HG02943 (cell line): ENCODE measurements around the gene ELAVL3.
"Not testable (repeated sequence)": the region's sequence is repeated elsewhere in the genome, so short reads cannot be mapped to it uniquely, and the experiment has no call there.

ENCODE experiments used
- ATAC-seq: cut with Tn5 transposase; IDR thresholded peaks from one replicate; pipeline ENCODE4 v1.9.1; 2021; ENCODE audit warnings: mild to moderate bottlenecking, low read depth, moderate library complexity; ENCODE audit not compliant: unreplicated experiment

Gene ELAVL3

DNA sequence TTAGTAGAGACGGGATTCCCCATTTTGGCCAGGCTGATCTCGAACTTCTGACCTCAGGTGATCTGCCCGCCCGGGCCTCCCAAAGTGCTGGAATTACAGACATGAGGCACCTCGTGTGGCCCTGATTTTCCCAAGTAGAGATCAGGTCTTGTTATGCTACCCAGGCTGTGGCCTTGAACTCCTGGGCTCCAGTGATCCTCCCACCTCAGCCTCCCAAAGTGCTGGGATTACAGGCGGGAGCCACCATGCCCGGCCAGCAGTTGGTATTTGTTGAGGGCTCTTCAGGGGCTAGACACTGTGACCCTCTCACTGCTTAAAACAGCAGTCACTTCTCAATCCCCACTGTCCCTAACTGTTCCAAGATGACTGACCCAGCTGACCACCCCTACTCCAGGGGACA, 8.5 kb upstream of the ELAVL3 start:
- no peak for ATAC-seq

DNA sequence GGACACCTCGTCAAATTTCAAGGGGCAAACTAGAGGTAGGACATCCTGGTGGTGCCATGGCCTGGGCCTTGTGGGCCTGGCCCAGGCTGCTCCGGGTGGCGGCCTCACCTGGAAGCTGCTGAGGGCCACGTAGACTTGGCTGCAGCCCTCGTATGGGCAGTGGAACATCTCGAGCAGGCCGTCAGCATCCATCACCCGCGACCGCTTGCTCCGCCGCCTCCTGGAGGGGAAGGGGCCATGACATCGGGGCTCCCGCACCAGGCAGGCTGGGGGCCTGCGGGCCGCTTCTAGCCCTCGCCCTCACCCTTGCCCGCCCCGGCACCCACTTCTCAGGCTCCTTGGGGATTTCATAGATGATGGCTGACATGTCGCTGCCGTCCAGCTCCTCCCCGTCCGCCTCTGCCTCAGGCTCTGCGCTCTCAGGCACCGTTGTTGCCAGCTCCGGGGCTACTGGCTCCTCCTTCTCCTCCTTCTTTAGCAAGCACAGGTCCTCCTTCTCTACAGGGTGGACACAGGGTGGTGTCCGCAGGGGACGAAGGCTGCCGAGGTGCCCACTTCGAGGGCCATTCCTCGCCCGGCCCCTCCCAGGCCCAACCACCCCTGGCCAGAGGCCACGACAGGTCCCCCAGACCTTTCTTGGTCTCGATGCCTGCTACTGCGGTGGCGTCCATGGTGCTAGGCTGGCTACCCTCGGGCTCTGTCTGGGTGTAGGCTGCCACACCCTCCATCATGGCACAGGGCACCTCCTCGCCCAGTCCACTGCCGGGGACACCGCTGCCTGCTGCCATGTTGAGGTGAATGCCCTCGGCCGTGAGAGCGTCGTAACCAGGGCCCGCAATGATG, 6.0 kb upstream of the ELAVL3 start:
- ATAC-seq: no peak

DNA sequence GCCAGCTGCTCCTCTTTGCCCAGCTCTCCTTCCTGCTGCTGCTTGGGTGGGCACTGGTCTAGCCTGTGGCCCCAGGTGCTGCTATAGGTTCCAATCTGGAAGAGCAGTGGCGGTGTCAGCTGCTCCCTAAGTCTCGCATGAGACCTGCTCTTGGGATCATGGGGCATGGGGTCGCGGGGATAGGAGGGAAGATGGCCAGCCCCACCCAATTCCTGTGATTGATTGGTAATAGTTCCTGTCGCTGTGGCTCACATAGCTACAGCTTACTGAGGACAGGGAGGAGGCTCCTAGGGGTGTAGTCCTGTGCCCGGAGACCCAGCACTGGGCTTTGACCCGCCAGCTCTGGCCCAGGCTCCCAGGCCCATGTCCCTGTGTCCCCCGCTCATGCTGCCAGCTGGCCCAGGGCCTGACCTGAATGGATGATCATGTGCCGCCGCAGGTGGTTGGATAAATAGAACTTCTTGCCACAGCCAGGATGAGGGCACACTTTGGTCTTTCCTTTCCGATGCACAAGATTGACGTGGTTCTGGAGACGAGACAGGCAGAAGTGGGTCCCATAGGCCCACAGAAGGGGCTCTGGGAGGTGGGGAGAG, 4.5 kb upstream of the ELAVL3 start:
- ATAC-seq: no peak

DNA sequence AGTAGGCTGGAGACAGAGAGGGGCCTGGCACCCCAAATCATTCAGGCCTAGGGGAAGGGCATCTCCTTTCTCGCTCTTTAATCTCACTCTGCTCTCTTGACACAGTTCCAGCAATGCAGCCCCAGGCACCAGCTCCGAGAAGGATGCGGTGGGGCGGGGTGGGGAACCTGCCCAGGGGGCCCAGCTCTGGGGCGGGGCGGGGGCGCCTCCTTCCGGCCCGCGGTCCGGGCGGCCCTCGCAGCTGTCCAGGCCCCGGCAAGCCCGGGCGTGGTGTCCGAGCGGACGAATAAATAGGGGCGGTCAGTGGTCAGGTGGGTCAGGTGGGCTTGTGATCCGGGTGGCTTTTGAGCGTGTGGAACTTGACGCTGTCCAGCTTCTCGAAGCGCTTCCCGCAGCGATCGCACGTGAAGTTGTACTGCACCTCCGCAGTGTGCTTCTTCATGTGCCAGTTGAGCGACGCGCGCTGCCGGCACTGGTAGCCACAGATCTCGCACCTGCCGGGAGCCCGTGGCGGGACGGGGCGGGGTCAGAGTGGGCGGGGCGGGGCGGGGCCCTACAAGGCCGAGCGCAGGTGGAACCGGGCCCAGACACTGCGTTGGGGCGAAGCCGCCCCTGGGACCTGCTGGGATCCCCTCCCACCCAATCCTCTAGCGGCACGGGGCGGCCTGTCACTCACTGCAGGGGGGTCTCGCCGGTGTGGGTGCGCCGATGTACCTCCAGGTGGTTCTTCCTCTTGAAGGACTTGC, 2.7 kb upstream of the ELAVL3 start:
- ATAC-seq: no peak

DNA sequence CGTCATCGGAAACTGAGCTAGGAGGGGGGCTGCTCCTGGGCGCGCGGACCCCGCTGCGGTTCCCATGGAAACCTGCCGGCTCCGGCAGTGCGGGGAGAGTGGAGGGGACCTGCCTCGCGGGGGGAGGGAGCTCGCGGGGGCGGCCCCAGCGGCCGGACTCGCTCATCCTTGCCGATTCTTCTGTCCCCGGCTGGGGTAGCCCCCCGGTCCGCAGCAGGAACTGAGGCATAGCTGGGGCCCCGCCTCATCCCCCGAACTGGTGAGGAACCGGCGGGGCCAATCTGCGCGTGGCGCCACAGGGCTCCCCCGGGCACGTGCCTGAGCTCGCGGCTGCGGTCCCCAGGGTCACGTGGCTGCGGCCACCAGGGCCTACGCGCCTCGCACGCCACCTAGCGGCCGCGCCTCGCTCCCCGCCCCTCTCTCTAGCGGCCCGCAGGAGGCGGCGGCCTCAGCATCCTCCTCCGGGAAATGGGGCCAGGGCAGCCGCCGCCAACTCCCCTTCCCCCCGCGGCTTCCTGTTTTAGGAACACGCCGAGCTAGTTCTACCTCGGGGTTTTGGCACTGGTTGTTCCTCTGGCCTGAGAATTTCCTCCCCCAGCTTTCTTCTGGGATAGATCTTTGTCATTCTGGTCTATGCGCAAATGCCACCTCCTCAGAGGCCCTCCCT, 1.7 kb upstream of the ELAVL3 start:
- peak; percentile 53 for ATAC-seq

DNA sequence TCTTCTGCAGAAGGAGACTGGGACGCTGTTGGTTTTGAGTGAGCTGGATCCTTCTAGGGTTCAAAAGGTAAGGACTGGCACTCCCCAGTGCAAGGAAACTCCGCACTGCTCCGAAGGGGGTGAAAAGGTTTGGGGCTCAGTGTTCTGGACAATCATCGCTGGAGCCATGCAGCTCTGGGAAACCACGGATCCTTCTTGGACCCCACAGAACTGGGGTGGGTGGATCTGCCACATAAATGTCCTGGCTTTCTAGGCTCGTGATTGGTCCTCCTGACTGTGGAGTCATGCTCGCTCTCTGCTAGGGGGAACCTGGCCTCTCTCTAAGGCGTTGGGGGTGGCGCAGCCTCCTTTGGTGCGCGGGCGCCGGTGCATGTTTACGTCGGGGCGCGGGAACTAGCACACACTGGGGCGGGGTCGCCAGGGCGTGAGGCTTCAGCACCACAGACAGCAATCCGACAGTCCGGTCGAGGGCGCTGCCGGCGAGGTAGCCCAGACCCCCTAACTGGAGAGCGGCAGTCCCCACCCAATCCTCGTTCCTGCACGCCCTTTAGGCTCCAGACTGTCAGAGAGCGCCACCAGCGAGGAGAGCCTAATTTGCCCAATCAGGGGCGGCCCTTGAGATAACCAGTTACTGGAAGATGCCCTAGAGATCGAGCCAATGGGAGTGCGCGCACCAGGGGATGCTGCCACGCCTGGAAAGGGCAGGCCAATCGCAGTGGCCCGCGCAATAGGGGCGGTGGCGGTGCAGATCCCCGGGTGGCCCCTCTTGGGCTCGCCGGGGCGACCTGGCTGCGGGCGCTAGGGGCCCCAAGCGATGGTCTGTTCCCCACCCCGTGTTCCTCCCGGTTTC, 913 bp upstream of the ELAVL3 start:
- peak; percentile 45 for ATAC-seq

DNA sequence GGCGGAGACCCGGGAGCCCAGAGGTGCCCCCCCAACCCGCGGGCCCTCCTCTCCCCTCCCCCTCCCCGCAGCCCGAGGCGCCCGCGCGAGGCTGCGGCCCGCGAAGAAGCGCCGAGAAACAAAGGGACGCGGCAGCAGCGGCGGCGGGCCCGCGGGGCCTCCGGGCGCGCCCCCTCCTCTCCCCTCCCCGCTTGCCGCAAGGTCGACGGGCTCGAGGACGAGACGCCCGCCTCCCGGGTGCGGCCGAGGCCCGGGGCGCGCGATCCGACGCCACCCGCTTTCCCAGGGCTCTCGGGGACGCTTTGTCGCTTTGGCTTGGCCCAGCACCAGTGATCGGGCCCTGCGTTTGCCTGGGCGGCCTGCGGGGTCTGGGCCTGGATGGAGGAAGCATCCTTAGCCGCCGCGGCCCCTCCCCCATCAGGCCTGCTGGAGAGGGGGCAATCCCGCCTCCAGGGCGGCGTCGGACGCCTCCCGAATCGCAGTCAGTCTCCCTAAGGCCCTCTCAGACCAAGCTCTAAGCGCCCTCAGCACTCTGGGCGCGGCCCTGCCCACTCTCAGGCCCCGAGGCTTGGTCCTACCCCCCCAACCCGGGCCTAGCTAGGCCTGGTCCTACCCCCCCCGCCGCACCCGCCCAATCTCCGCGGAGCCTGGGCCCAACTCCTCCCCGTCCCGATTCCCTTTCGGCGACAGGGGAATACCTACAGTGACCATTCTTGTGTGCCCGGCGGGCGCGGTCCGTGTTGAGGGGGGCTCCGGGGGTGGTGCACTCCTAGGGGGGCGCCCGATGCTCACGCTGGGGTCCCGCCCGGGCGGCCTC, 740 bp downstream of the ELAVL3 start:
- ATAC-seq: no peak

DNA sequence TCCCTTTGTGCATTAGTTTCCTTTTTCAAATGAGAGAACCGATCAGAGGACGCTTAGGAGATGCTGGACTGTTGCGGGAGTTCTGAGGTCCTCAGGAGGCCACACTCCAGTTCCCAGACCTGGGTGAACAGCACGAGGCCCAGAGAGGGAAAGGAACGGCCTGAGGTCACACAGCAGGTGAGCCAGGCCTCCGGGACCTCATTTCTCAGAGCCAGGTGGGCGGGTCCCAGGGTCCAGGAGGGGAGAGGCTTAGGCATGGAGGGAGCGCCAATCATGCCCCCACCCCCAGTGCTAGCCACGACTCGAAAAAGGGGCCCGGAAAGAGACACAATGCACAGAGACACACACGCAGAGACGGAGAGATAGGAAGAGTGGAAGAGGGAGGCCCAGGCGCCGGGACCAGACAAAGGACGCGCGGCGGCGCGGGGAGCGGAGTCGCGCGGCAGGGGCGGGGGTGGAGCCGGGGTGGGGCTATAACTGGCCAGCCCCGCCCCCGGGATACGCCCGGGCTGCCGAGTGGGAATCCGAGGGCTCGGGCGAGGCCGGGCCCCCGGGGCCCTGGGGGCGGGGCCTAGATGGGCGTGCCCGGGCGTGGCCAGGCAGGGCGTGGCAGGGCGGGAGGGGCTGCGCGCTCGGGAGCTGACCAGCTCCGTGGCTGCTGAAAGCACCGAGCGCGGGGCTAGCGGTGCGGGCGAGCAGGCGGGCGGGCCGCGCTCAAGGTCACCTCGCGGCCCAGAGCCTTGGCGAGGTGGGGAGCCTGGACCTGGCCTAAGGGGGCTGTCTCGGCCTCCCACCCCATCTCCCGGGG, 1.6 kb downstream of the ELAVL3 start:
- ATAC-seq: no peak

DNA sequence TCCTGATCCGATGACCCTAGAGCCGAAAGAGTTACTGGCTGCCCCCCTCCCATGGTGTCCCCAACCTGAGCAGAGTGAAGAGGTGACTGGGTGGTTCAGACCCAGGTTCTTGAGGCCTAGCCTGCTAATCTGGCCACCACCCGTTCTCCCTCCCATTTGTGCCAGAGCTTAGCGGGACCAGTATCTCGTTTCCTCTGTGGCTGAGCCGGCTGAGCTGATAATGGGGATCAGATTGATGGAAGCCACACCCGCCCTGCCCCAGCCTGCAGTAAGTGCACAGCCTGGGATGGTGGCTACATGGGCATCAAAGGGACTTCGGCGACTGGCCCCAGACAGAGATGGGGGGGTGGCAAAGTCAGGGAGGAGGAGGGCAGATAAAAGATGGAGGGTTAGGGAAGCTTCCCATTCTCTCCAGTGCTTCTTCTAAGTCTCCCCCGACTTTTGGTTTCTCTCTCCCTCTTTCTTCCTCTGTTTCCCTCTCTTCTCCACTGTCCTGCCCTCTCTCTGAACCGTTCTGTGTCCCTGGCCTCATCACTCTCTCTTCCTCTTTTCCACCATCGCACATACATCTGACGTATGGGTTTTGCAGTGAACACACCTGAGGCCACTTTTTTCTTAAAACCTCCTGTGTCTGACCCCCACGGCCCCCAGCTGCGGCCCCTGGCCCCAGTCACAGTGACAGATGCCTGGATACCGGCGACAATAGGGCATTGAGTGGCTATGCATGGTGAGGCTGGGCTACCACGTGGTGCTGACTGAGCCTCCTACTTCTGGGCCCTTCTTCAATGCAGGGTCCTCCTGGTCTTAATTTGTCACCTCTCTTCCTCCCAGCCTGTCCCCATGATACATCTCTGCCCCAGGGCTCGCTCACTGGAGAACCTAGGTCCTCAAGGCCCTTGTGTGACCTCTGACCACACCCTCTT, 2.4 kb downstream of the ELAVL3 start:
- ATAC-seq: no peak

DNA sequence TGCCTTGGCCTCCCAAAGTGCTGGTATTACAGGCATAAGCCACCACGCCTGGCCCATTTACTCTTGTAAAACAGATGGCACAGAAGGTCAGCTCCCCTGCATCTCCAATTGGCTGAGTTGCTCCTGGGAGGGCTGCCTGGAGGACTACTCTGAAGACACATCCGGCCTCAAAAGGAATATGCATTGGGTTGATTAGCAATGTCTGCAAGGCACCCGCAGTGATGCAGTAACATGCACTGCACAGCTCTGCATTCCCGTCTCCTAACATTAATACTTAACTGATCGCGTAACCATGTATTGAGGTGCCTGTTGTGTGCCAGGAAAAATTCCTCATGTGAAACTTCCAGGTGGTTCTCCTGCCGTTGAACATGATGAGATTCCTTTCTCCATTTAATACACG, 5.0 kb downstream of the ELAVL3 start:
- no peak for ATAC-seq

DNA sequence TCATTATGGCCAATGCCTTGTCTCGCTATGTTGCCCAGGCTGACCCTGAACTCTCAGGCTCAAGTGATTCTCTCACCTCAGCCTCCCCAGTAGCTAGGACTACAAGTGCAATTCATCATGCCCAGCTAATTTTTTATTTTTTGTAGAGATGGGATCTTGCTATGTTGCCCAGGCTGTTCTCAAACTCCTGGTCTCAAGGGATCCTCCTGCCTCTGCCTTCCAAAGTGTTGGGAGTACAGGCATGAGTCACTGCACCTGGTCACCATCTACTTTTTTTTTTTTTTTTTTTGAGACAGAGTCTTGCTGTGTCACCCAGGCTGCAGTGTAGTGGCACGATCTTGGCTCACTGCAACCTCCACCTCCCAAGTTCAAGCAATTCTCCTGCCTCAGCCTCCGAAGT, 5.5 kb downstream of the ELAVL3 start:
- ATAC-seq: not testable (repeated sequence)

DNA sequence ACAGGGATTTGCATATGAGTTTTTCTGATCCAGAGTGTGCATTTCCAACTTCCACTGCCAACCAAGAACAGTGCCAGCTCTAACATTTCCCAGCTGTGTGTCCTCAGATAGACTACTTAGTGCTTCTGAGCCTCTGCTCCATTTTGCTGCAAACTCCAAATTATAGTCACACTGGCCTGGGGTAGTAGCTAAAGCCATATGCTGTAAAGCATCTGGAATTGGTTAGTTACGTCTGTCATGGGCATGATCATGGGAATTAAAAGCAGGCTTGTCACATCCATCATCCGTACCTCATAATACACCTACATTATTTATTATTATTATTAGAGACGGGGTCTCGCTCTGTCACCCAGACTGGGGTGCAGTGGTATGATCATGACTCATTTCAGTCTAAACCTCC, 7.1 kb downstream of the ELAVL3 start:
- no peak for ATAC-seq

DNA sequence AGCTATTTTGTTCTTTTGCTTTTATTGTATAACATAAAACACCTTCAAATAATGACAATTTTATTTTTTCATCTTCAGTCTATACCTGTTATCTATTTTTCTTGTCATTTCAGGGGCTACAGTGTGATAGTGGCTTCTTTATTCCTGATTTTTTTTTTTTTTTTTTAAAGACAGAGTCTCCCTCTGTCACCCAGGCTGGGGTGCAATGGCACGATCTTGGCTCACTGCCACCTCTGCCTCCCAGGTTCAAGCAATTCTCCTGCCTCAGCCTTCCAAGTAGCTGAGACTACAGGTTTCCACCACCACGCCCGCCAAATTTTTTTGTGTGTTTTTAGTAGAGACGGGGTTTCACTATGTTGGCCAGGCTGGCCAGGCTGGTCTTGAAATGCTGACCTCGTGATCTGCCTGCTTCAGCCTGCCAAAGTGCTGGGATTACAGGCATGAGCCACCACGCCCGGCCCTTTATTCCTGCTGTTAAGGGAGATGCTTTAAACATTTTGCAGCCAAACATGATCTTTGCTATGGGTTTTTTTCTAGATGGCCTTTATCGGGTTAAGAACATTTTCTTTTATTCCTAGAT, 12.5 kb downstream of the ELAVL3 start:
- ATAC-seq: not testable (repeated sequence)

DNA sequence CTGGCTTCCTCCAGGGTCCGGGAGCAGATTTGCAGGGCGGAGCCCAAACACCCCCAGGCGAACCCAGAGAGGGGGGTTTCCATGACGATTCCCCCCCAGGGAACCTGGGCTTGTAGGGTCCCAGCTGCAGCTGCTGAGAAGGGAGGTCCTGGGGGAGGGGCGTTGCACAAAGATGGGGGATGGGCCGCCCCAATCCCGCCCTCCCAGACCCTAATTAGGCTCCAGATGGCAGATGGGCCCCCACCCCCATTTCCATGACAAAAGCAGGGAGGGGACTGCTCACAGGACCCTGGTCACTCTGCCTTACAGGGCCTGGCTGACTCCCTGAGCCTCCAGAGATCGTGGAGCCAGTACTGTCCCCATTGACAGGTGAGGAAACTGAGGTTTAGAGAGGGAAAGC, 15.2 kb downstream of the ELAVL3 start:
- ATAC-seq: no peak

DNA sequence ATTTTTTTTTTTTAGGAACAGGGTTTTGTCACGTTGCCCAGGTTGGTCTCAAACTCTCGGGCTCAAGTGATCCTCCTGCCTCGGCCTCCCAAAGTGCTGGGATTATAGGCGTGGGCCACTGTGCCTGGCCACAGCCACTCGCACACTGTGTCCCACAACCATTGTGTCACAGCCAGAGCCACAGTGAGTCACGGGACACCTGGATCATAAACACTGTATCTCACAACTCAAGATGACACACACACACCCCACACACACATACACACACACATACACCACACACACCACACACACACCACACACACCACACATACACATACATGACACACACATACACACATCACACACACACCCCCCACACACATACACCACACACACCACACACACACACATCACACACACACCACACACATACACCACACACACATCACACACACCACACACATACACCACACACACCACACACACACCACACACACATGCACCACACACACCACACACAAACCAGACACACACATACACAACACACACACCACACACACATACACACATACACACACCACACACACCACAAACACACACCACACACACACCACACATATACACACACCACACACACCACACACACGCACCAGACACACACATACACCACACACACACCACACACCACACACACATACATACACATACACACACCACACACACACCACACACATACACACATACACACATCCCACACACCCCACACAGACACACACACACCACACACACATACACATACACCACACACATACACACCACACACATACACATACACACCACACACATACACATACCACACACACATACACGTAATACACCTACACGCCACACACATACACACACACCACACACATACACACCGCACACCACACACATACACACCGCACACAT, 16.2 kb downstream of the ELAVL3 start:
- ATAC-seq: no peak

DNA sequence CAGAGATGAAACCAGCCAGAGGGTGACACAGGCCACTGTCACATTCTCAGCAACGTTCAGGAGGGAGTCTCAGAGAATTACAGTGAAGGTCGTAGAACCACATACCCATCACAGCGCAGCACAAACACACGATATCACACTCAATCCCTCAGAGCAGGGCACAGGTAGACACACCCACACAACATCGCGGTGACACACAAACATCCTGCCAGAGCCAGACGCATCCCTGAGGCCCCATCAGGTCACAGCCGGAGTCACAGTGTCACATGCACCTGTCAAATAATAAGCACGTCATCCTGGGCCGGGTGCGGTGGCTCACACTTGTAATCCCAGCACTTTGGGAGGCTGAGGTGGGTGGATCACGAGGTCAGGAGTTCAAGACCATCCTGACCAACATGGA, 17.5 kb downstream of the ELAVL3 start:
- no peak for ATAC-seq
